Activated T-helper 2 cell treated with anti-CD3 and anti-CD28 coated beads, Interferon-gamma antibody, Interleukin-2, Interleukin-4, amounts not matched to agents 10 μg/mL and 5 μg/mL and 100 μg/mL, durations not matched to agents 14 hours and 24 hours and 36 hours (primary cell): ENCODE results near the gene TNNT1. TPM values are rescaled to one million over a fixed set of nuclear protein-coding genes. Genes with fewer than 3 reads are reported as not detected.

ENCODE experiments used
- DNase-seq: peaks from one replicate; pipeline ENCODE4 v3.0.0; 2021; ENCODE audit warnings: low spot score
- H3K27ac Mint-ChIP-seq: one replicate; pipeline ENCODE4 v1.8.0; 2021; ENCODE audit warnings: mixed read lengths
- H3K27me3 Mint-ChIP-seq: one replicate; pipeline ENCODE4 v1.8.0; 2021; ENCODE audit warnings: low read depth, mixed read lengths
- H3K36me3 Mint-ChIP-seq: one replicate; pipeline ENCODE4 v1.8.0; 2021; ENCODE audit warnings: low read depth, mixed read lengths
- H3K4me1 Mint-ChIP-seq: one replicate; pipeline ENCODE4 v1.8.0; 2021; ENCODE audit warnings: low read depth, mixed read lengths
- H3K4me3 Mint-ChIP-seq: one replicate; pipeline ENCODE4 v1.8.0; 2021; ENCODE audit warnings: low read depth, mild to moderate bottlenecking, moderate library complexity, mixed read lengths
- H3K9me3 Mint-ChIP-seq: one replicate; pipeline ENCODE4 v1.8.0; 2021; ENCODE audit warnings: mixed read lengths
- intact Hi-C: fragments of 100-400 bp; cut with micrococcal nuclease; formaldehyde crosslinking; loops from one replicate; pipeline ENCODE4 v1.15.1; 2023
- total RNA-seq: library from RNA; stranded (reverse); gene quantifications from 2 replicates; pipeline ENCODE4 v1.2.3, GENCODE V29; 2022

Gene TNNT1
- total RNA-seq, 1 donor from 2014 or later, result 0.27 TPM

GRCh38 chr19:55147545-55148251 is 1.3 kb downstream of the TNNT1 start:
- peaks cover 4% of the 10 kb centered on the region for H3K36me3 Mint-ChIP-seq
- H3K9me3 Mint-ChIP-seq, result peaks cover 11% of the 10 kb centered on the region
- intact Hi-C loops, result no loop called here
- H3K27me3 Mint-ChIP-seq, result peaks cover 35% of the 10 kb centered on the region
- H3K4me3 Mint-ChIP-seq, result no peak overlapping the region
- H3K4me1 Mint-ChIP-seq, result peaks cover 6% of the 10 kb centered on the region
- H3K27ac Mint-ChIP-seq, result no peak overlapping the region
- DNase-seq, result no peak

GRCh38 chr19:55146705-55147273 is 2.2 kb downstream of the TNNT1 start:
- Mint-ChIP-seq H3K4me3 (no peak overlapping the region), H3K36me3 (no peaks in the 10 kb centered on the region), H3K4me1 (peaks cover 1% of the 10 kb centered on the region), H3K9me3 (peaks cover 5% of the 10 kb centered on the region), H3K27ac (no peak overlapping the region), H3K27me3 (peaks cover 35% of the 10 kb centered on the region)
- intact Hi-C loops, result no loop called here
- no peak for DNase-seq

GRCh38 chr19:55146078-55146704 is 2.8 kb downstream of the TNNT1 start:
- Mint-ChIP-seq H3K4me1 (peaks cover 1% of the 10 kb centered on the region), H3K4me3 (no peak overlapping the region), H3K36me3 (no peaks in the 10 kb centered on the region), H3K9me3 (no peaks in the 10 kb centered on the region), H3K27me3 (peaks cover 36% of the 10 kb centered on the region), H3K27ac (no peak overlapping the region)
- no peak for DNase-seq
- intact Hi-C loops, result no loop called here

GRCh38 chr19:55145232-55145631 is 3.8 kb downstream of the TNNT1 start:
- Mint-ChIP-seq H3K27ac (no peak overlapping the region), H3K27me3 (peaks cover 34% of the 10 kb centered on the region), H3K9me3 (no peaks in the 10 kb centered on the region), H3K36me3 (no peaks in the 10 kb centered on the region), H3K4me1 (peaks cover 1% of the 10 kb centered on the region), H3K4me3 (no peak overlapping the region)
- no peak for DNase-seq
- intact Hi-C loops, result no loop called here

GRCh38 chr19:55141696-55142095 is 7.3 kb downstream of the TNNT1 start:
- DNase-seq, result no peak
- intact Hi-C loops, result loop anchor here (5.0 kb wide), 1 partner anchor 361 kb away; no protein-coding TSS in a partner anchor
- peaks cover 1% of the 10 kb centered on the region for H3K4me1 Mint-ChIP-seq
- no peak overlapping the region for H3K27ac Mint-ChIP-seq
- H3K9me3 Mint-ChIP-seq, result no peaks in the 10 kb centered on the region
- no peaks in the 10 kb centered on the region for H3K36me3 Mint-ChIP-seq
- no peak overlapping the region for H3K4me3 Mint-ChIP-seq
- H3K27me3 Mint-ChIP-seq, result peaks cover 17% of the 10 kb centered on the region

GRCh38 chr19:55137915-55138314 is 11.1 kb downstream of the TNNT1 start:
- intact Hi-C loops, result no loop called here

GRCh38 chr19:55136399-55137102 is 12.5 kb downstream of the TNNT1 start:
- no peak for DNase-seq
- Mint-ChIP-seq H3K4me1 (no peaks in the 10 kb centered on the region), H3K4me3 (no peak overlapping the region), H3K27ac (no peak overlapping the region), H3K27me3 (peaks cover 8% of the 10 kb centered on the region), H3K36me3 (no peaks in the 10 kb centered on the region), H3K9me3 (no peaks in the 10 kb centered on the region)
- intact Hi-C loops, result no loop called here

More at GRCh38 chr19:55137915-55138314, 11.1 kb downstream of the TNNT1 start:
- no peak for DNase-seq
- H3K9me3 Mint-ChIP-seq, result no peaks in the 10 kb centered on the region
- no peaks in the 10 kb centered on the region for H3K36me3 Mint-ChIP-seq
- no peak overlapping the region for H3K4me3 Mint-ChIP-seq
- H3K27ac Mint-ChIP-seq, result no peak overlapping the region
- peaks cover 5% of the 10 kb centered on the region for H3K27me3 Mint-ChIP-seq
- H3K4me1 Mint-ChIP-seq, result no peaks in the 10 kb centered on the region

- intact Hi-C loops, result no loop called here
- Mint-ChIP-seq H3K27me3 (peaks cover 10% of the 10 kb centered on the region), H3K36me3 (no peaks in the 10 kb centered on the region), H3K4me1 (no peaks in the 10 kb centered on the region), H3K4me3 (no peak overlapping the region), H3K27ac (no peak overlapping the region), H3K9me3 (no peaks in the 10 kb centered on the region)
- no peak for DNase-seq
Measured at GRCh38 chr19:55134736-55135135, 14.3 kb downstream of the TNNT1 start.

GRCh38 chr19:55133639-55134444 is 15.2 kb downstream of the TNNT1 start:
- no peak for DNase-seq
- intact Hi-C loops, result no loop called here
- no peak overlapping the region for H3K27ac Mint-ChIP-seq
- H3K4me1 Mint-ChIP-seq, result no peaks in the 10 kb centered on the region
- no peaks in the 10 kb centered on the region for H3K9me3 Mint-ChIP-seq
- no peaks in the 10 kb centered on the region for H3K36me3 Mint-ChIP-seq
- H3K27me3 Mint-ChIP-seq, result peaks cover 10% of the 10 kb centered on the region
- H3K4me3 Mint-ChIP-seq, result no peak overlapping the region

GRCh38 chr19:55132453-55133129 is 16.4 kb downstream of the TNNT1 start:
- Mint-ChIP-seq H3K4me3 (no peak overlapping the region), H3K36me3 (no peaks in the 10 kb centered on the region)
- intact Hi-C loops, result no loop called here

GRCh38 chr19:55131421-55131820 is 17.6 kb downstream of the TNNT1 start:
- Mint-ChIP-seq H3K9me3 (no peaks in the 10 kb centered on the region), H3K36me3 (no peaks in the 10 kb centered on the region), H3K4me1 (no peaks in the 10 kb centered on the region), H3K27me3 (peaks cover 19% of the 10 kb centered on the region), H3K4me3 (no peak overlapping the region), H3K27ac (no peak overlapping the region)
- DNase-seq, result no peak
- intact Hi-C loops, result no loop called here

More at GRCh38 chr19:55132453-55133129, 16.4 kb downstream of the TNNT1 start:
- H3K27me3 Mint-ChIP-seq, result peaks cover 10% of the 10 kb centered on the region
- H3K27ac Mint-ChIP-seq, result no peak overlapping the region
- no peaks in the 10 kb centered on the region for H3K9me3 Mint-ChIP-seq
- no peaks in the 10 kb centered on the region for H3K4me1 Mint-ChIP-seq
- DNase-seq, result no peak

- intact Hi-C loops, result loop anchor here (5.0 to 10.0 kb wide), 2 partner anchors 138 to 506 kb away; partner anchors contain the start of genes PPP6R1 and ZNF784
- Mint-ChIP-seq H3K36me3 (peaks cover 17% of the 10 kb centered on the region), H3K4me3 (peak overlapping the region; percentile 96), H3K4me1 (peaks cover 29% of the 10 kb centered on the region), H3K27ac (peak overlapping the region; percentile 21), H3K9me3 (no peaks in the 10 kb centered on the region), H3K27me3 (peaks cover 19% of the 10 kb centered on the region)
- DNase-seq, result no peak
Measured at GRCh38 chr19:55119053-55119452, 30.0 kb downstream of the TNNT1 start.
